ENCODE results near the gene CCDC43.
"Not testable (repeated sequence)": the region's sequence is repeated elsewhere in the genome, so short reads cannot be mapped to it uniquely, and the experiment has no call there.

The CCDC43 gene, protein sequence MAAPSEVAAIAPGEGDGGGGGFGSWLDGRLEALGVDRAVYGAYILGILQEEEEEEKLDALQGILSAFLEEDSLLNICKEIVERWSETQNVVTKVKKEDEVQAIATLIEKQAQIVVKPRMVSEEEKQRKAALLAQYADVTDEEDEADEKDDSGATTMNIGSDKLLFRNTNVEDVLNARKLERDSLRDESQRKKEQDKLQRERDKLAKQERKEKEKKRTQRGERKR

DNA sequence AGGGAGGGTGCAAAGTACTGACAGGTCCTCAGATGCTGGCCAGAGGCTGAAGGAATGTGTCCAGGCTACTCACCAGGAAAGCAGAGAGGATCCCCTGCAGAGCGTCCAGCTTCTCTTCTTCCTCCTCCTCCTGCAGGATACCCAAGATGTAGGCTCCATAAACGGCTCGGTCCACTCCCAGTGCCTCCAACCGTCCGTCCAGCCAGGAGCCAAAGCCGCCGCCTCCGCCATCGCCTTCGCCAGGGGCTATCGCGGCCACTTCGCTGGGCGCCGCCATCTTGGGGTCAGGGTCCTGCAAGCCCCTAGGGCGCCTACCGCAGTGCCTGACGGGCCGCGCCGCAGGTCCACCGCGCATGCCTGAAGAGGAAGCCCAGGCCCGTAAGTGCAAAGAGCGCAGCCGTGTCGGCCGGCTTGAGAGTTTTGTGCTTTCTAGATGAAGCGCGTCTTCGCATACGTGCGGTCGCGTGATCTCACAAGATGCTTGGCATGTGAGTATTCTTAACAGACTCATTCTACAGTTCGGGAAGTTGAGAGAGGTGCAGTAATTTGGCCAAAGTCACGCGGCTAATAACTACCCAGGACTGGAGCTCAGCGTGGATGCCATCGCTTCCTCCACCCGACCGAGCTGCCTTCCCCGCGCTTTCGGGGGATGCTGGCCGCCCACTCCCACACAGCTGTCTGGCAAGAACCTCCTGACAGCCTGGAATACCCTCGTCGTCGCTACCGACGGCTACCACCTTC, at the start of gene CCDC43:
CCDC43 (minus strand) TSS at position 300 of the 741 bp plus-strand sequence; CDS start at position 277, 23 bp downstream.
- peak; percentile 82 to 88 for DNase-seq (ENCODE audit: extremely low read depth in 1 of 2, low read depth in 1 of 2)

DNA sequence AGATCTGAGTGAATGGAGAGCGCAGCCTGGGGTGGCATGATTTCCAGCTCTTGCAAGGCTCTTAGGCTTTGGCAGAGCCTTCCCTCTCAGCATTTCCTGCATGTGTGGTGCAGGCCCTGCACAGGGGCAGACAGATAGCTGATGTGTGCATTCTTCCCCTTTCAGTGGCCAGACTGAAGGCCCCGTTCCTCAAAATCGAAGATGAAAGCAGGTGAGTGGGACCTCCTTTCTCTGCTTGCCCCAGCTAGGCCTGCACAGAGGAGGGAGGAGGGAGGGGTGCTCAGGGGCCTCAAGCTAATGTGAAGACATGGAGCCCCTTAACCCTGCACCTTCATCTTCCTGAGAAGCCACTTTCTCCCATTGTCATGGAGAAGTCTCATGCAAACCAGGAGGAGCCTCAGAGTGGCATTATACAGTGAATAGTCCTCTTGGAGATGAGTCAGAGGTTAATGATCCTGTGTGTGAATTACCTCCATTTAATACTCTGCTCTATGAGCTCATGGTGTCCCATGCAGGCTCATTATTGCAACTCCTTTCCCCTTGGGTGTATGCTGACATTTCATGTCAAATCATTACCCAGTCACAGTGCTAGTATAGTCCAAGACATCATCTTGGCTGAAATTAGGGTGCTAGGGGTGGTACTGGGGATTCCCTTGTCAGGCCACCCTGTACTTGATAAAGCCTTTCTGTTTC, 48.8 kb upstream of the CCDC43 start:
- DNase-seq (ENCODE audit: extremely low read depth in 1 of 2, low read depth in 1 of 2), result no peak

DNA sequence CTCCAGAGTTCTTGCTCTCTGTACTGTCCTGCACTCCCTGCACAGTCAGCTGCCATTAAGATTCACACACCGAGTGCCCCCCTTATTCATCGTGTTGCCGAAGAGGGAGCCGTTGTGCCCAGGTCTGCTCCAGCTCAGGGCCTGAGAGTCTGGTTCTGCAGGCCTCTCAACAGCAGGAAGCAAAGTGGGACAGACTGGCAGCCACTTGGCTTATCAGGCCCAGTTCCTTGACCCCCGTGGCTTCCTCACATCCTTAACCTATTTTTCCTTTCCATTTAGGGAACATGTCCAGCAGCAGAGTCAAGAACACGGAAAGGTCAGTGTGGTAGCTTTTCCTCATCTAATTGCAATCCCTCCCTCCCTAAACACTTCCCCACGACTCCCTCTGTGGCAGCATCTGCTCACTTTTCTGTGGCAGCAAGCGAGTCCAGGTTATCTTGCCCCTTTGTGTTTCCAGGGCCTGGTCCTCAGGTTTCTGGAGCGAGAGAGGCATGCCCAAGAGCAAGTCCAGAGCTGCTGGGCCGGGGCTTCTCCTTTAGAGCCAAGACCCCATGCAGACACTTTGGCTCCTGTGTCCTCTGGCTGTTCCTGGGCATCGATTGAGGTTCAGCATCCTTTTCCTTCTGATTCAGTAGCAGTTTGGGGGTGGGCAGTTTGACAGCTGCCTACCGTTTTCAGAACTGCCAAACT, 47.1 kb upstream of the CCDC43 start:
- DNase-seq (ENCODE audit: extremely low read depth in 1 of 2, low read depth in 1 of 2), result no peak

DNA sequence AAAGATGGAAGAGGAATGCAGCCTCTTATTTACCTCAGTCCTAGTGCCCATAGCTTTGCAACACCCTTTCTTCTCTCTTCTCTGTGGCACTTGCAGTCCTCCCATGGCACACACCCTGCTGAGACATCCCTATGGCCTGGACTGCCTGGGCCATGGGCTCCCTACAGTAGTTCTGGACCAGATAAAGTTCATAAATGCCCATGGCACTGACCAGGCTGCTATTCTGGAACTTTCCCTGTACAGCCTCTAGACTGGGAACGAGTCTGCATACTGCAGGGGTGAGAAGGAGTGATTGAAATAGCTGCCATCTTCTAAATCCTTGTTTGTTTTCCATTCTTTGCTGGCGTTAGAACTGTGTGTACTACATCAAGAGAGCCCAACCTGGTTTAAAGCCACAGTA, 44.7 kb upstream of the CCDC43 start:
- no peak for DNase-seq (ENCODE audit: extremely low read depth in 1 of 2, low read depth in 1 of 2)

DNA sequence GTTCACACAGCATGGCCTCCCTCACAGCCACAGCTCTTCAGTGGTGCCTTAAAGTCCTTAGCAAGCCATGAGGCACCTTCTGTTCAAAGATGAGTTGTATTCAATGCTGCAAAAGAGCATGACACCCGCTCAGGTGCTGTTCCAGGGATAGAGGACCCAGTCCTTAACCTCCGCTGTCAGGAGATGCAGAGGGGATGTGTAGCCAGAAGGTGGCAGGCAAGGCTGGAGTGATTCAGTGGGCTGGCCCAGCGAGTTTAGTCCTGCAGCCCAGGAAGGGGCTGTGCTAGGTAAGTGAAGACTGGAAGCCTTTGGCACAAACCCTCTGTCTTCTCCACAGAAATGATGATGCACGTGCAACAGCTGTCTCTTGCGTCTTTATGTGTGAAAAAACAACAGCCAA, 44.2 kb upstream of the CCDC43 start:
- no peak for DNase-seq (ENCODE audit: extremely low read depth in 1 of 2, low read depth in 1 of 2)

DNA sequence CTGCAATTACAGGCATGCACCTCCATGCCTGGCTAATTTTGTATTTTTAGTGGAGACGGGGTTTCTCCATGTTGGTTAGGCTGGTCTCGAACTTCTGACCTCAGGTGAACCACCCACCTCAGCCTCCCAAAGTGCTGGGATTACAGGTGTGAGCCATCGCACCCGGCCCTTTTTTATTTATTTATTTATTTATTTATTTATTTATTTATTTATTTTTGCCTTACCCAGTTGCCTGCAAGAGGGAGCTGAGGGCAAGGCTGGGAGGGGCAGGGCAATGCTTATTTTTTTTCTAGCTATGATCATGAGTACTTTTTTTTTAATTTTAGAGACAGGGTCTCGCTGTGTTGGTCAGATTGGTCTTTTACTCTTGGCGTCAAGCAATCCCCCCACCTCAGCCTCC, 36.5 kb upstream of the CCDC43 start:
- DNase-seq (ENCODE audit: extremely low read depth in 1 of 2, low read depth in 1 of 2), result not testable (repeated sequence)

DNA sequence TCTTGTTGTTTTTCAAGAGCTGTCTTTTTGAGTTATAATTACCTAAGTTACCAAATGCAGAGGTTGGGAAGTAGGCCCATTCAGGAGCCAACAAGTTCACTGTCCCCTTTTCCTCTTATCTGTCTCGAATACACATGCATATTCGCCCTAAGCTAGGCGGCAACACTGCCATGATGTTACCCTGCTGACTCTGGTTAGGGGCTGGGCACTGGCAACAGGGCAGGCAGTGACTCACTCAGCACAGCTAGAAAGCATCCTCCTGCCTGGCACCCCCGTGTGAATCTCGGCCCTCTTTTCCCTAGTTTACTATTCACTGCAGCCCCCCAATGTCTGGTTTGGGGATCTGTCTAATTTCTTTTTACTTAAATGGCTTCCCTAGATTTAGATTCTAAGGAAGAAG, 32.7 kb upstream of the CCDC43 start:
- DNase-seq (ENCODE audit: extremely low read depth in 1 of 2, low read depth in 1 of 2), result no peak

DNA sequence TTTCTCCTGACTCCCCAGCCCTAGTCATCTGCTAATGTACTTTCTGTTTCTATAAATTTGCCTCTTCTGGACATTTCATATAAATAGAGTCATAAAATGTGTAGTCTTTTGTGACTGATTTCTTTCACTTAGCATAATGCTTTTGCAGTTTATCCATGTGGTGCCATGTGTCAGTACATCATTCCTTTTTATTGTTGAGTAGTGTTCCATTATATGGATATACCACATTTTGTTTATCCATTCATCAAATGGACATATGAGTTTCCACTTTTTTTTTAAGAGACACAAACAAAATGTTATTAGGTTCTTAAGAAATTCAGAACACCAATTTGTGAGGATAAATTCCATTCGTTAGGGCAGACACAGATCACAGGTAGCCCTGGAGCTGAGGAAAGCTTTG, 29.9 kb upstream of the CCDC43 start:
- DNase-seq (ENCODE audit: extremely low read depth in 1 of 2, low read depth in 1 of 2), result no peak

DNA sequence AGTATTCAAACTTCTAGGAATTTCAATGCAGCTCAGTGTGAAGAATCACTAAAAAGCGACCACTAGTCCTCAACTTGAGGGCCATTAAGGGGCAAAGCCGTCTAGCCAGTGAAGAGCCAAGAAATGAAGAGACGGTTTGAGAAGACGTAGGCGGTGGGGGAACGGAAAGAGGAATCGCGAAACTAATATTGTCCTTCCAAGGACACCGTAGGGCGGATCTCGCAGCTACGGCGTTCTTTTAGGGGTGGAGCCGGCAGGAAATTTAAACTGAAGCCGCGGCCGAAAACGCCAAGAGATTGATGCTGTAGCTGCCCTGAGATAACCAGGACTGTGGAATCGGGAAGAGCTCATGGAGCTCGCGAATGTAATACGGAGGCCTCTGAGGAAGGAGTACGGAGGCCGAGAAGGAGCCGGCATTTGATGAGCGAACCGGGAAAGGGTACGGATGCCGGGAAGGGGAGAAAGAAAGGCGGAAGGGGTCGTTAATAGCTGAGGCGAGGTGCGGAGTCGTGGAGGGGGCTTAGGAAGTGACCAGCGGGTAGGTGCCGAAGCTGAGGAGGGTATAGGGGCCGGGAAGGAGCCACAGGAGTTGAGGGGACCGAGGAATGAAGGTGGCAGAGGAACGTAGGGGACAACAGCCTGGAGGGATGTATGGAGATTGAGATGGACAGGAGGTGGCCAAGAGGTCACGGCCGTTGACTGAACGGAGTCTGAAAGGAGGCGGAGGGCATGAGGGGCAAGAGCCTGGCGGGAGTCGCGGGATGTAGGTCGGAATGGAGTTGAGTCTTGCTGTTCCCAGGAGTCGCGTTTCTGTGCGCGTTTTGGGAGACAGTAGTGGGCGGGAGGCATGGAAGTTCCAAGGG, 19.1 kb upstream of the CCDC43 start, which contains the start of gene DBF4B:
DBF4B (plus strand) TSS at position 265 of the 863 bp plus-strand sequence; CDS start at position 421, 156 bp downstream.
- peak; percentile 61 to 64 for DNase-seq (ENCODE audit: extremely low read depth in 1 of 2, low read depth in 1 of 2)

DNA sequence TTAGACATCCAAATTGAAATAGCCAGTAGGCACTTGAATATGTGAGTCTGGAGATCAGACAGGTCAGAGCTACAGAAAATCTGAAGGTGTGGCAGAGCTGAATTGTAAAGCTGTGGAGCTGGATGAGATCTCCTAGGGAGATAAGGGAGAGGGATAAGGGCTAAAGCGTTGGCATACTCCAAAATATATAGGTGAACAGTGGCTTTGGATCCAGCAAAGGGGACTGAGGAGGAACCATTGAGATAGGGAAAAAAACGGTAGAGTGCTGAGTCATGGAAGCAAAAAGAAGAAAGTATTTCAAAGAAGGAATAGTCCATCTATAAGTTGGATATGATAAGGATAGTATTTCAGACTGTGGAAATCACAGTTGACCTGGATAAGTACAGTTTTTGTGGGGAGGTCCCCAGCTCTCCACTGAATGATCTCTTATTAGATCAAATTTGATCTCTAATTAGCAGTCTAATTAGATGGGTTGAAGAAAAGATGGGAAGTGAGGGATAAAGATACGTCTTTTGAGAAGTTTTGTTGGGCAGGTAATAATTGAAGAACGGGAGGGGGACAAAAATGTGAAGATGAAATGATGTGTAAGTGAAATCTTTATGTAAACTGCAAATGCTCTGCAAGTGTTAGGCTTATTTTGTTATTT, 18.3 kb upstream of the CCDC43 start:
- DNase-seq (ENCODE audit: extremely low read depth in 1 of 2, low read depth in 1 of 2), result no peak

DNA sequence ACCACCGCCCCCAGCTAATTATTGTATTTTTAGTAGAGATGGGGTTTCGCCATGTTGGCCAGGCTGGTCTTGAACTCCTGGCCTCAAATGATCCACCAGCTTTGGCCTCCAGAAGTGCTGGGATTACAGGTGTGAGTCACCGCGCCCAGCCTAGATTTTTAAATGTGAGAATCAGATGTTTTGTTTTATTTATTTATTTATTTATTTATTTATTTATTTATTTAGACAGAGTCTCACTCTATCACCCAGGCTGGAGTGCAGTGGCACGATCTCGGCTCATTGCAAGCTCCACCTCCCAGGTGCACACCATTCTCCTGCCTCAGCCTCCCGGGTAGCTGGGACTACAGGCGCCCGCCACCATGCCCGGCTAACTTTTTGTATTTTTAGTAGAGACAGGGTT, 10.7 kb upstream of the CCDC43 start:
- DNase-seq (ENCODE audit: extremely low read depth in 1 of 2, low read depth in 1 of 2), result not testable (repeated sequence)

DNA sequence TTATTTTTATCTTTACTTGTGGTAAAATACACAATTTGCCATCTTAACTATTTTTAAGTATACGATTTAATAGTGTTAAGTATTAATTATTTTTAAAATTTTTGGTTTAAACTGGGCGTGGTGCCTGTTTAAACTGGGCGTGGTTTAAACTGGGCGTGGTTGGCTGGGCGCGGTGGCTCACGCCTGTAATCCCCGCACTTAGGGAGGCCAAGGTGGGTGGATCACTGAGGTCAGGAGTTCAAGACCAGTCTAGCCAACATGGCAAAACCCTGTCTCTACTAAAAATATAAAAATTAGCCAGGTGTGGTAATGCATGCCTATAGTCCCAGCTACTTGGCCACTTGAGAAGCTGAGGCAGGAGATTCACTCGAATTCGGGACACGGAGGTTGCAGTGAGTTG, 4.0 kb upstream of the CCDC43 start:
- DNase-seq (ENCODE audit: extremely low read depth in 1 of 2, low read depth in 1 of 2), result no peak

DNA sequence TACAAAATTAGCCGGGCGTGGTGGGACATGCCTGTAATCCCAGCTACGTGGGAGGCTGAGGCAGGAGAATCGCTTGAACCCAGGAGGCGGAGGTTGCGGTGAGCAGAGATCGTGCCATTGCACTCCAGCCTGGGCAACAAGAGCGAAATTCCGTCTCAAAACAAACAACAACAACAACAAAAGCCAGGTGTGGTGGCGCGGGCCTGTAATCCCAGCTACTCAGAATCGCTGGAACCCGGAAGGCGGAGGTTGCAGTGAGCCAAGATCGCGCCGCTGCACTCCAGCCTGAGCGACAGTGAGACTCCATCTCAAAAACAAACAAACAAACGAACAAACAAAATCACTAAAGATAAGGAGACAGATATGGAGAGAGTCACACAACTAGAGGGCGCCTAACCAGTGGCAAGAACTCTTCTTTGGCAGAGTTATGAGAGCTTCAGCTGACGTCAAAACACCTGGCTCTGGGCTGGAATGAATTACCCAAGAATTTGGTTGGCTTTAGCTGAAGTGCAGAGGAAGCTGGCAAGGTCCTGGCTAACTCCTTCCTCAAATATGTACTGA, 1.2 kb upstream of the CCDC43 start:
- DNase-seq (ENCODE audit: extremely low read depth in 1 of 2, low read depth in 1 of 2), result not testable (repeated sequence)

DNA sequence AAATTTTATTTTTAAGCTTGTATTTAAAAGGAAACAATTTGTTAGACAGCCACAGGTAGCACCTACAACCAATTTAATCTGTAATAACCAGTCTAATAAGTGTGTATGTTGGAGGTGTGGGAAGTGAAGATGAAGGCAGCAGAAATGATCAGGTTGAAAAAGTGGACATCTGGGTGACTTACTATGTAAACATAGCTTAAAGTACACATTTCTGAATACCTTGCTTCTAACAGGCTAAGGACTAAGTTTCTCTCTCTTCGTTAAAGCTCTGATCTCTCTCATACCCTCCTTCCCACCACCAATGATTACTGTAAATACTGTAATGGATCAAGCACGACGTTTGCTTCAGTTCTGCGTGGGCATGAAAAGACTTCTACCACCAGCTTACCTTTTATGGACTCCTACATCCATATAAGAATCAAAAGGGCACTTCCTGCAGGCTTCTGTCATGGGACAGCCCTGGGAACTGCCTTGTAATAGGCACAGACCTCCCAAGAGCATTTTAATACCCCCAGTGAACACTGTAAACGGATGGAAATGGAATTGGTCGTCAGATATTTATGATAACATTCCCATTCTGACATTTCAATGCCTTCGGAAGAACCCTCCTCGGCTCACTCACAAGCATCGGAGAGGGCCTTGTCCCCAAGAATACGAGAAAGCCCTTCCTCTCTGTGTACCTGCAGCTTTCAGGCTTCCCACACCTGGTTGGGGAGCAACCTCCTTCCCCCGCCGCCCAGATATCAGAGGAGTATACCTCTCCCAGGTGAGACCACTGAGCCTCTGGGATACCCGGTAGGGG, 700 bp downstream of the CCDC43 start:
- DNase-seq (ENCODE audit: extremely low read depth in 1 of 2, low read depth in 1 of 2), result no peak

DNA sequence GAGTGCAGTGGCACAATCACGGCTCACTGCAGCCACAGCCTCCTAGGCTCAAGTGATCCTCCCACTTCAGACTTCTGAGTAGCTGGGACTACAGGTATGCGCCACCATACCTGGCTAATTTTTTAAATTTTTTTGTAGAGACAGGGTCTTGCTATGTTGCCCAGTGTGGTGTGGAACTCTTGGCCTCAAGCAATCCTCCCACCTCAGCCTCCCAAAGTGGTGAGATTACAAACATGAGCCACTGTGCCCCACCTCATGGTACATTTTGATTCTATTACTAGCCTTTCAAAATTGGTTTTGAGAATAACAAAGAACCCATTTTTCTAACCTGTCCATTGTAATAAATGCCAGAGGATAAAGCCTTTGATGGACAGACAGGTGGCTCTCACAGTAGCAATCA, 1.4 kb downstream of the CCDC43 start:
- no peak for DNase-seq (ENCODE audit: extremely low read depth in 1 of 2, low read depth in 1 of 2)

DNA sequence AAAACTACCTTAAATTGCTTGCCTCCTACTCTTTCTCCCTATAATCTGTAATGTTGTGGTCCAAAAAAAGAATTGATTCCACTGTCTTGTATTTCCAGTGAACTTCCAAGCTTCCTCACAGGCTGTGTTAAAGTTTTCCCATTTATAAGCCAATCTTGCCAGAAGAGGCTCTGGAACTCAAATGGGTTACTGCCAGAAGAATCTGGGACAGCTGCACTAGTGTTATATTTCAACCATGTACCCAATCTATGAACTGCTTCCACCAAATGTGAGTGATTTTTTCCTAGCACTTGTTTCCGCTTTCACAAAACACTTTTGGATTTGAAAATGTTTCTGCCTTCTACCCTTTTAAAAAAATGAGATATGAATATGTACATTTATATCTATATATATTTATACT, 1.8 kb downstream of the CCDC43 start:
- no peak for DNase-seq (ENCODE audit: extremely low read depth in 1 of 2, low read depth in 1 of 2)

DNA sequence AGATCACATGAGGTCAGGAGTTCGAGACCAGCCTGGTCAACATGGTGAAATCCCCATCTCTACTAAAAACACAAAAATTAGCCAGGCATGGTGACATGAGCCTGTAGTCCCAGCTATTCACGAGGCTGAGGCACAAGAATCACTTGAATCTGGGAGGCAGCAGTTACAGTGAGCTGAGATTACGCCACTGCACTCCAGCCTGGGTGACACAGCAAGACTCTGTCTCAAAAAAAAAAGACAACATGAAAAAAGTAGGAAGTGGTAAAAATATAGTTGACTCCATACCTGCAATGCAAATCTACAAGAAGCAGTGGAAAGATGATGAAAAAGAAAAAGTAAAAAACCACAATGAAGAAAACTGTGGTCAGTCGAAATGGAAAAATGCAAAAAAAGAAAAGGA, 6.3 kb downstream of the CCDC43 start:
- not testable (repeated sequence) for DNase-seq (ENCODE audit: extremely low read depth in 1 of 2, low read depth in 1 of 2)

DNA sequence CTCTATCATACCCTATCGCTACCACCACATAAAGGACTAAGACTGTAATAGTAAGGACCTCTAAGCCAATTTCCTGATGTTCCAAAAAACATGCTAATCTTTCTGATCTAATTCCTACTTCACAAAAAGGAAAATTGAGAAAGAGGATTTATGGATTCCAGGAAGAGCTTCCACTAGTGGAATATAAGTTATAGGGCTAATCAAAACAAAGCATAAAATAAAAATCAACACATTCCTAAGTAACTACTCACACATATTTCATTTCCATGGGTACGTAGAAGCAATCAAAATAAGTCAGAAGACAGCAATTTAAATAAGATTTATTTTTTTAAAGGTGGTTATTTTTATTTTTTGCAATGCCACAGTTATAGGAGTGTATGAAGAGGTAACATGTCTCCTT, 12.4 kb downstream of the CCDC43 start:
- no peak for DNase-seq (ENCODE audit: extremely low read depth in 1 of 2, low read depth in 1 of 2)

DNA sequence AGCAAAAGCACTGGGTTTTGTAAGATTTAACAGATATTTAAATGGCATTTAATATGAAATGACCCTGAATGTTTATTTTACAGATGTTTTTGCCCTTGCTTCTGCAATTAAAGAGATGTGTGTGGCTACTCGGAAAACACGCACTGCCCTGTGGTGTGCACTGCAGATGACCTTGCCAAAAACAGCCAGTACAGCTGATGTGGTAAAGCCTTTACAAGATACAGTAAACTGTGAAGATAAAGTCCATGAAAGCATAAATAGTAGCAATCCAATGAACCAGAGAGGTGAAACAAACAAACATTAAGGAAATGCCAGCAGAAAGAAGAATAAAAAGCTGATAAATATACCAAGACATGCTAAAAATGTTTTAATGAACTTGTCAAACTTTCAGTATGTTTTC, 15.7 kb downstream of the CCDC43 start:
- no peak for DNase-seq (ENCODE audit: extremely low read depth in 1 of 2, low read depth in 1 of 2)
